IMR-90 (cell line): ENCODE results near the gene SLC39A11. TPM values are rescaled to one million over a fixed set of nuclear protein-coding genes. Genes with fewer than 3 reads are reported as not detected.

ENCODE experiments used
- ATAC-seq: fragments of 200-7000 bp; cut with Tn5 transposase; 2 replicates; pipeline ENCODE4 v1.9.1; 2020; ENCODE audit warnings: low read depth, mild to moderate bottlenecking, moderate library complexity
- BruUV-seq: library from RNA; stranded (reverse); fragments of 400-500 nt; replicated peaks from 2 replicates; lab custom pipeline; 2021; lab: Mats Ljungman, UMichigan
- CTCF ChIA-PET: fragments of 300-600 bp; formaldehyde crosslinking; extraction: SDS; loops from one replicate; lab custom pipeline; 2021; ENCODE audit warnings: antibody characterized with exemption; lab: Yijun Ruan, JAX
- POLR2A ChIA-PET: fragments of 300-600 bp; sonication (Branson Sonifier 250); formaldehyde crosslinking; loops from one replicate; lab custom pipeline; 2022; ENCODE audit warnings: antibody characterized with exemption; ENCODE audit not compliant: unreplicated experiment; lab: Charles Lee
- DNase-seq: peaks from one replicate; pipeline ENCODE4 v3.0.0; 2013
- H2AFZ ChIP-seq: replicated peaks from 2 replicates; pipeline ENCODE3; 2013; ENCODE audit warnings: low read length, mild to moderate bottlenecking; ENCODE audit not compliant: poor library complexity
- H2AK5ac ChIP-seq: 2 replicates; pipeline ENCODE4 v1.6.1; 2013; ENCODE audit warnings: low read depth, low read length, inconsistent platforms
- H2AK9ac ChIP-seq: replicated peaks from 2 replicates; pipeline ENCODE3; 2013; ENCODE audit warnings: mild to moderate bottlenecking, low read depth, low read length, moderate library complexity; ENCODE audit not compliant: poor library complexity
- H2BK120ac ChIP-seq: 2 replicates; pipeline ENCODE4 v1.6.1; 2013; ENCODE audit warnings: low read depth, low read length, inconsistent platforms
- H2BK15ac ChIP-seq: 3 replicates; pipeline ENCODE4 v1.6.1; 2013; ENCODE audit warnings: low read depth, low read length, inconsistent platforms
- H2BK20ac ChIP-seq: 2 replicates; pipeline ENCODE4 v1.6.1; 2013; ENCODE audit warnings: low read depth, mild to moderate bottlenecking, inconsistent platforms, low read length, moderate library complexity
- H2BK5ac ChIP-seq: 2 replicates; pipeline ENCODE4 v1.6.1; 2013; ENCODE audit warnings: mild to moderate bottlenecking, low read depth, low read length, inconsistent platforms; ENCODE audit not compliant: poor library complexity, severe bottlenecking
- H3K14ac ChIP-seq: replicated peaks from 2 replicates; pipeline ENCODE4 v1.6.1; 2013; ENCODE audit warnings: low read depth, low read length, inconsistent platforms
- H3K18ac ChIP-seq: 2 replicates; pipeline ENCODE4 v1.6.1; 2013; ENCODE audit warnings: low read depth, low read length, control low read depth
- H3K23ac ChIP-seq: 2 replicates; pipeline ENCODE4 v1.6.1; 2013; ENCODE audit warnings: low read depth, low read length, inconsistent platforms
- H3K27ac ChIP-seq: 2 replicates; pipeline ENCODE4 v1.5.1; 2013; ENCODE audit warnings: mild to moderate bottlenecking, control low read depth, low read length; ENCODE audit not compliant: insufficient read depth
- H3K27me3 ChIP-seq: 2 replicates; pipeline ENCODE4 v1.6.1; 2013; ENCODE audit warnings: low read length; ENCODE audit not compliant: control insufficient read depth, insufficient read depth
- H3K36me3 ChIP-seq: 2 replicates; pipeline ENCODE4 v1.6.1; 2013; ENCODE audit warnings: low read length, mixed read lengths; ENCODE audit not compliant: control insufficient read depth, insufficient read depth
- H3K4ac ChIP-seq: 2 replicates; pipeline ENCODE4 v1.6.1; 2013; ENCODE audit warnings: low read depth, low read length, inconsistent platforms
- H3K4me1 ChIP-seq: 2 replicates; pipeline ENCODE4 v1.6.1; 2013; ENCODE audit warnings: low read length, mixed read lengths; ENCODE audit not compliant: control insufficient read depth, insufficient read depth
- H3K4me2 ChIP-seq: 2 replicates; pipeline ENCODE4 v1.6.1; 2013; ENCODE audit warnings: low read depth, mild to moderate bottlenecking, control low read depth, low read length, moderate library complexity
- H3K4me3 ChIP-seq: 2 replicates; pipeline ENCODE4 v1.5.1; 2013; ENCODE audit warnings: low read depth, mild to moderate bottlenecking, control low read depth, low read length, moderate library complexity; ENCODE audit not compliant: insufficient read depth
- H3K56ac ChIP-seq: 2 replicates; pipeline ENCODE4 v1.6.1; 2013; ENCODE audit warnings: low read length, inconsistent platforms; ENCODE audit not compliant: insufficient read depth; ENCODE audit errors: extremely low read depth
- H3K79me1 ChIP-seq, 2 experiments: 2 replicates each; pipeline ENCODE4 v1.6.1; 2013; ENCODE audit warnings: low read length in 2 of 2, inconsistent platforms in 1 of 2, low read depth in 1 of 2
- H3K9ac ChIP-seq: 2 replicates; pipeline ENCODE4 v1.6.1; 2013; ENCODE audit warnings: low read depth, low read length, control low read depth
- H3K9me1 ChIP-seq: 2 replicates; pipeline ENCODE4 v1.6.1; 2013; ENCODE audit warnings: low read length, inconsistent platforms; ENCODE audit not compliant: insufficient read depth
- H3K9me3 ChIP-seq: 2 replicates; pipeline ENCODE4 v1.6.1; 2013; ENCODE audit warnings: low read length; ENCODE audit not compliant: control insufficient read depth, insufficient read depth
- H4K20me1 ChIP-seq: 2 replicates; pipeline ENCODE4 v1.6.1; 2013; ENCODE audit warnings: low read length, inconsistent platforms; ENCODE audit not compliant: insufficient read depth
- H4K5ac ChIP-seq: 2 replicates; pipeline ENCODE4 v1.6.1; 2013; ENCODE audit warnings: mild to moderate bottlenecking, low read depth, low read length, control low read depth
- H4K8ac ChIP-seq, 2 experiments: 2 replicates each; pipeline ENCODE4 v1.6.1; 2013; ENCODE audit warnings: low read depth in 2 of 2, low read length in 2 of 2, control low read depth in 1 of 2, inconsistent platforms in 1 of 2
- H4K91ac ChIP-seq: 2 replicates; pipeline ENCODE4 v1.6.1; 2013; ENCODE audit warnings: low read depth, low read length, inconsistent platforms; ENCODE audit not compliant: insufficient read depth
- CEBPB ChIP-seq: IDR thresholded peaks from 2 replicates; pipeline ENCODE4 v1.6.1; 2012; ENCODE audit warnings: low read depth, low read length, improper control_type of control experiment
- CTCF ChIP-seq: conservative IDR thresholded peaks from 2 replicates; pipeline ENCODE4 v1.5.1; 2012; ENCODE audit warnings: mild to moderate bottlenecking, low read depth, low read length, improper control_type of control experiment
- ELK1 ChIP-seq: fragments of 150-350 bp; IDR thresholded peaks from 2 replicates; pipeline ENCODE4 v1.6.1; 2016; ENCODE audit warnings: low read depth, mild to moderate bottlenecking, low read length, moderate library complexity, borderline replicate concordance
- FOS ChIP-seq: fragments of 150-350 bp; IDR thresholded peaks from 2 replicates; pipeline ENCODE4 v1.6.1; 2016; ENCODE audit warnings: low read depth, low read length
- MAFK ChIP-seq: IDR thresholded peaks from 2 replicates; pipeline ENCODE4 v1.6.1; 2012; ENCODE audit warnings: low read depth, low read length, improper control_type of control experiment
- MAZ ChIP-seq: IDR thresholded peaks from 2 replicates; pipeline ENCODE4 v1.6.1; 2012; ENCODE audit warnings: low read depth, mild to moderate bottlenecking, low read length, improper control_type of control experiment, moderate library complexity, borderline replicate concordance
- MXI1 ChIP-seq: IDR thresholded peaks from 2 replicates; pipeline ENCODE4 v1.6.1; 2012; ENCODE audit warnings: low read depth, mild to moderate bottlenecking, low read length, moderate library complexity, borderline replicate concordance
- RAD21 ChIP-seq: IDR thresholded peaks from 2 replicates; pipeline ENCODE4 v1.6.1; 2012; ENCODE audit warnings: low read length, improper control_type of control experiment
- RFX5 ChIP-seq: IDR thresholded peaks from 2 replicates; pipeline ENCODE4 v1.8.0; 2012; ENCODE audit warnings: low read depth, mild to moderate bottlenecking, low read length, moderate library complexity
- WGBS, 2 experiments: methylation state at CpG; one replicate each; pipeline versions ENCODE4 v1.1.5 to v1.1.7; 2013; ENCODE audit warnings: missing lambda C conversion rate in 2 of 2; ENCODE audit not compliant: insufficient read length in 1 of 2; ENCODE audit errors: extremely low coverage in 2 of 2; 5-methylcytosine and 5-hydroxymethylcytosine counted together
- dilution Hi-C: fragments of 300-500 bp; cut with HindIII; formaldehyde crosslinking; loops from one replicate; pipeline ENCODE4 v1.14.3; 2018; ENCODE audit warnings: low sequenced_read_pairs; ENCODE audit not compliant: unreplicated experiment
- in situ Hi-C: fragments of 300-500 bp; cut with MboI; formaldehyde crosslinking; loops from 3 replicates; pipeline ENCODE4 v1.14.3; 2019; ENCODE audit warnings: low sequenced_read_pairs, inconsistent platforms, mixed read lengths
- intact Hi-C: fragments of 100-400 bp; cut with micrococcal nuclease; formaldehyde crosslinking; loops from 2 replicates; pipeline ENCODE4 v1.10.0; 2022
- polyA plus RNA-seq, 3 experiments: library from polyadenylated mRNA; depleted of rRNA; stranded (reverse); fragments of >200 nt; gene quantifications; 2 replicates each; pipeline ENCODE4 v1.2.3, GENCODE V29; 2012; ENCODE audit warnings: low replicate concordance in 1 of 3
- total RNA-seq: library from RNA; depleted of rRNA; stranded (reverse); fragments of >200 nt; gene quantifications from 2 replicates; pipeline ENCODE4 v1.2.3, GENCODE V29; 2012

SLC39A11 gene
- total and polyA plus RNA-seq, 2 of the 4 experiments (the other 2 are of a cell fraction), result 8.8 to 14.3 TPM

GRCh38 chr17:72693956-72694355, 398.5 kb downstream of the SLC39A11 start:
- CTCF ChIA-PET, result no interaction called here

More at GRCh38 chr17:72693956-72694355, 398.5 kb downstream of the SLC39A11 start:
- H3K14ac ChIP-seq, result no peak overlapping the region
- H4K20me1 ChIP-seq, result no peaks in the 10 kb centered on the region; the same call in 1 of the 2 replicates
- no peak overlapping the region for H3K56ac ChIP-seq
- peaks cover 24% of the 10 kb centered on the region for H3K9me1 ChIP-seq
- no peak overlapping the region for H4K8ac ChIP-seq
- H2BK120ac ChIP-seq, result peak overlapping the region; percentile 33; the same call in 1 of the 2 replicates
- in situ Hi-C loops (no loop called here), dilution Hi-C loops (no loop called here), intact Hi-C loops (no loop called here)
- POLR2A ChIA-PET, result no interaction called here
- H2BK5ac ChIP-seq, result no peak overlapping the region
- H3K18ac ChIP-seq, result no peak overlapping the region
- H3K9ac ChIP-seq, result no peak overlapping the region
- no TSS peak for BruUV-seq
- H2AFZ ChIP-seq, result no peak overlapping the region
- no peak overlapping the region; the same call in 1 of the 2 replicates for H3K4ac ChIP-seq
- H4K91ac ChIP-seq, result no peak overlapping the region
- H2BK20ac ChIP-seq, result no peak overlapping the region
- no peaks in the 10 kb centered on the region for H3K27me3 ChIP-seq
- WGBS, 2 experiments, result 100% methylated on average over 3 of the region's 4 CpGs; no CpG with 5 or more reads in 1 of the 2 experiments
- TF ChIP-seq FOS, result no peak
- no peak for TF ChIP-seq ELK1
- no peak for TF ChIP-seq RAD21
- no peak for TF ChIP-seq MAZ
- TF ChIP-seq MXI1, result no peak
- no peak for TF ChIP-seq RFX5
- no peak for TF ChIP-seq CTCF
- no peak for TF ChIP-seq MAFK
- no peak for TF ChIP-seq CEBPB
- H3K9me3 ChIP-seq, result no peaks in the 10 kb centered on the region
- H2BK15ac ChIP-seq, result 0 out of 3 replicates have a peak overlapping the region, but pooled peaks have one; percentile 9
- no peak overlapping the region for H2AK9ac ChIP-seq
- peak overlapping the region; percentile 8; the same call in 1 of the 2 replicates for H2AK5ac ChIP-seq
- ATAC-seq, result no peak
- peaks cover 20% of the 10 kb centered on the region for H3K4me1 ChIP-seq
- H3K36me3 ChIP-seq, result no peaks in the 10 kb centered on the region
- H3K27ac ChIP-seq, result no peak overlapping the region
- H3K23ac ChIP-seq, result no peak overlapping the region
- H3K79me1 ChIP-seq, result peaks cover 0 to 4% of the 10 kb centered on the region in 2 experiments; a peak in 1 of 4 replicates
- no peak overlapping the region for H4K5ac ChIP-seq
- DNase-seq, result no peak
- H3K4me3 ChIP-seq, result no peak overlapping the region
- no peak overlapping the region for H3K4me2 ChIP-seq
